ENCODE data around the gene HDAC7. TPM values are rescaled to one million over a fixed set of nuclear protein-coding genes. Genes with fewer than 3 reads are reported as not detected.

HDAC7 gene
- total and polyA plus RNA-seq, 2 of the 13 experiments (the other 11 are each of a cell fraction or from before 2014, with no cell fraction given): 4.6 to 10.8 TPM

DNA sequence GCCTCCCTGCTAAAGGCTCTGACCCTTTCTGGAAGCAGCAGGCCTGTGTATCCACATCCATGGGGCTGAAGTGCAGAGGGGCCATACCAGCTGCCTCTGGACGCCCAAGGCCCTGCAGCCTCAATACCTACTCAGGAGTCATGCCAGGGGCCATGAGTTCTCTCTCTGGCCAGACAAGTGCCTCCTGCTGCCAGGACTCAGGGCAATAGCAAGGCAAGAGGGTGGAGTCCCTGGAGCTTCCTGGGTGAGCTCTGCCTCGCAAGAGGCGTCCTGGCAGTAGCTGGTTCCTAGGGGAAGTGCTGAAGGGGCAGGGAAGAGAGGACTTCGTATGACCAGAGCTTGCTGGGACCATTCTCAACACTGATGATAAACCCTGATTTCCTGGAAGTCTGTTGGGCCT is 83.5 kb downstream of the HDAC7 start:
- Histone ChIP-seq H3K27ac (ENCODE audit: extremely low read length, insufficient read depth, low read length) (no peak overlapping the region), H3K9ac (ENCODE audit: insufficient read depth, low read depth, low read length) (no peak overlapping the region), H4K20me1 (ENCODE audit: insufficient read depth, low read length) (no peaks in the 10 kb centered on the region), H2AFZ (ENCODE audit: low read length) (no peak overlapping the region), H3K36me3 (replicated peaks in 1 of 2; ENCODE audit: control insufficient read depth in 1 of 2, insufficient read depth in 2 of 2, low read length in 2 of 2) (no peaks in the 10 kb centered on the region), H3K79me2 (ENCODE audit: insufficient read depth, low read length) (no peaks in the 10 kb centered on the region), H3K9me3 (ENCODE audit: low read length) (no peaks in the 10 kb centered on the region), H3K4me2 (ENCODE audit: low read depth, low read length) (no peak overlapping the region), H3K4me3 (replicated peaks in 1 of 3; ENCODE audit: insufficient read depth in 1 of 3, low read depth in 2 of 3, low read length in 3 of 3) (no peak overlapping the region), H3K27me3 (ENCODE audit: control insufficient read depth in 1 of 2, insufficient read depth in 2 of 2, low read length in 2 of 2) (peaks cover 12 to 35% of the 10 kb centered on the region in 2 experiments), H3K4me1 (ENCODE audit: insufficient read depth, low read length) (peaks cover 29% of the 10 kb centered on the region)
- POLR2A ChIA-PET: interaction anchor here (1.4 kb wide), 1 partner anchor 30 kb away, joined by 6 read pairs; the partner anchor contains the start of gene RPAP3
- DNase-seq (ENCODE audit: low spot score) (no peak), ATAC-seq (no peak), FAIRE-seq (no peak)
- in situ Hi-C loops (cut with HindIII; ENCODE audit: extremely low pct_ligation_motif_present, low pct_unique_long_range_greater_than_20kb) (no loop called here), intact Hi-C loops (cut with micrococcal nuclease; ENCODE audit: unreplicated experiment) (no loop called here)
- CTCF ChIA-PET (ENCODE audit: low intra/inter-chr PET ratio, low total read pairs): no interaction called here
- 42% methylated on average over 2 of the region's 4 CpGs for WGBS (ENCODE audit: low lambda C conversion rate)
- no TSS peak for BruUV-seq (replicated peaks)
- TF ChIP-seq, protein P1, sequence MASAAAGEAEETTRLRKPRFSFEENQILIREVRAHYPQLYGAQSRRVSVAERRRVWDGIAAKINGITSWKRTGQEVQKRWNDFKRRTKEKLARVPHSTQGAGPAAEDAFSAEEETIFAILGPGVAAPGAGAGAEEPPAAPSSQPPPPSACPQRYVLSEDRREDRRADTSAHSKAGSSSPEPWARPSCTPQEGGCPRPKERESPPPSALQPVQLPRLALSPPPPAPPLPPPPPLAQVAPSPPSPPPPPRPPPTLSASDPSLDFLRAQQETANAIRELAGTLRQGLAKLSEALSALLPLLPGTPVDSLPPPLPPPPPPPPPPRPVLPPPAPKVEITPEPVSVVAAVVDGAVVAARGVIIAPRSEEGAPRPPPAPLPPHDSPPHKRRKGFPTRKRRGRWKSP (CRISPR knock-in tag; IDR thresholded peaks at IDR 0.05): no peak
- TF ChIP-seq, protein P2, sequence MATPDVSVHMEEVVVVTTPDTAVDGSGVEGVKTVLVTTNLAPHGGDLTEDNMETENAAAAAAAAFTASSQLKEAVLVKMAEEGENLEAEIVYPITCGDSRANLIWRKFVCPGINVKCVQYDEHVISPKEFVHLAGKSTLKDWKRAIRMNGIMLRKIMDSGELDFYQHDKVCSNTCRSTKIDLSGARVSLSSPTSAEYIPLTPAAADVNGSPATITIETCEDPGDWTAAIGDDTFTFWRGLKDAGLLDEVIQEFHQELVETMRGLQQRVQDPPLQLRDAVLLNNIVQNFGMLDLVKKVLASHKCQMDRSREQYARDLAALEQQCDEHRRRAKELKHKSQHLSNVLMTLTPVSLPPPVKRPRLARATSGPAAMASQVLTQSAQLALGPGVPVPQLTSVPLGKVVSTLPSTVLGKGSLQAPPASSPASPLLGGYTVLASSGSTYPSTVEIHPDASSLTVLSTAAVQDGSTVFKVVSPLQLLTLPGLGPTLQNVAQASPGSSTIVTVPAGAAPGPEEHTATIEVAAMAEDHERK (CRISPR knock-in tag; IDR thresholded peaks at IDR 0.05; ENCODE audit: low read depth): no peak
- TF ChIP-seq, protein P3, sequence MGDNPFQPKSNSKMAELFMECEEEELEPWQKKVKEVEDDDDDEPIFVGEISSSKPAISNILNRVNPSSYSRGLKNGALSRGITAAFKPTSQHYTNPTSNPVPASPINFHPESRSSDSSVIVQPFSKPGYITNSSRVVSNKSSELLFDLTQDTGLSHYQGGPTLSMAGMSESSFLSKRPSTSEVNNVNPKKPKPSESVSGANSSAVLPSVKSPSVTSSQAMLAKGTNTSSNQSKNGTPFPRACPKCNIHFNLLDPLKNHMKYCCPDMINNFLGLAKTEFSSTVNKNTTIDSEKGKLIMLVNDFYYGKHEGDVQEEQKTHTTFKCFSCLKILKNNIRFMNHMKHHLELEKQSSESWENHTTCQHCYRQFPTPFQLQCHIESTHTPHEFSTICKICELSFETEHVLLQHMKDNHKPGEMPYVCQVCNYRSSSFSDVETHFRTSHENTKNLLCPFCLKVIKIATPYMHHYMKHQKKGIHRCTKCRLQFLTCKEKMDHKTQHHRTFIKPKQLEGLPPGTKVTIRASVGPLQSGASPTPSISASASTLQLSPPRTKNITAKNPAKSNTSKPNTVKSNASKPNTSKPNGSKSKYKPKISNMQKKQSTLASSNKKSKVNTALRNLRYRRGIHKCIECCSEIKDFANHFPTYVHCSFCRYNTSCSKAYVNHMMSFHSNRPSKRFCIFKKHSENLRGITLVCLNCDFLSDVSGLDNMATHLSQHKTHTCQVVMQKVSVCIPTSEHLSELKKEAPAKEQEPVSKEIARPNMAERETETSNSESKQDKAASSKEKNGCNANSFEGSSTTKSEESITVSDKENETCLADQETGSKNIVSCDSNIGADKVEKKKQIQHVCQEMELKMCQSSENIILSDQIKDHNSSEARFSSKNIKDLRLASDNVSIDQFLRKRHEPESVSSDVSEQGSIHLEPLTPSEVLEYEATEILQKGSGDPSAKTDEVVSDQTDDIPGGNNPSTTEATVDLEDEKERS (CRISPR knock-in tag; IDR thresholded peaks at IDR 0.05): no peak
- TF ChIP-seq ZSCAN31 (CRISPR knock-in tag; IDR thresholded peaks at IDR 0.05; ENCODE audit: low read depth) (no peak), JUN (CRISPR knock-in tag; IDR thresholded peaks at IDR 0.05) (no peak), KLF15 (CRISPR knock-in tag; IDR thresholded peaks at IDR 0.05; ENCODE audit: borderline replicate concordance) (no peak), HNRNPUL1 (IDR thresholded peaks at IDR 0.05; ENCODE audit: low read depth, low read length) (no peak), MTF2 (CRISPR knock-in tag; IDR thresholded peaks at IDR 0.05; ENCODE audit: borderline replicate concordance) (no peak), ZFYVE20 (CRISPR knock-in tag; IDR thresholded peaks at IDR 0.05; ENCODE audit: borderline replicate concordance, low read depth) (no peak), RAD21 (CRISPR knock-in tag; IDR thresholded peaks at IDR 0.05) (no peak), FOXO1 (CRISPR knock-in tag; IDR thresholded peaks at IDR 0.05) (no peak), CBX1 (IDR thresholded peaks at IDR 0.05; ENCODE audit: low read depth) (no peak), ZNF124 (CRISPR knock-in tag; IDR thresholded peaks at IDR 0.05) (no peak), JDP2 (CRISPR knock-in tag; IDR thresholded peaks at IDR 0.05; ENCODE audit: borderline replicate concordance) (no peak)
- TF ChIP-seq, protein P4, sequence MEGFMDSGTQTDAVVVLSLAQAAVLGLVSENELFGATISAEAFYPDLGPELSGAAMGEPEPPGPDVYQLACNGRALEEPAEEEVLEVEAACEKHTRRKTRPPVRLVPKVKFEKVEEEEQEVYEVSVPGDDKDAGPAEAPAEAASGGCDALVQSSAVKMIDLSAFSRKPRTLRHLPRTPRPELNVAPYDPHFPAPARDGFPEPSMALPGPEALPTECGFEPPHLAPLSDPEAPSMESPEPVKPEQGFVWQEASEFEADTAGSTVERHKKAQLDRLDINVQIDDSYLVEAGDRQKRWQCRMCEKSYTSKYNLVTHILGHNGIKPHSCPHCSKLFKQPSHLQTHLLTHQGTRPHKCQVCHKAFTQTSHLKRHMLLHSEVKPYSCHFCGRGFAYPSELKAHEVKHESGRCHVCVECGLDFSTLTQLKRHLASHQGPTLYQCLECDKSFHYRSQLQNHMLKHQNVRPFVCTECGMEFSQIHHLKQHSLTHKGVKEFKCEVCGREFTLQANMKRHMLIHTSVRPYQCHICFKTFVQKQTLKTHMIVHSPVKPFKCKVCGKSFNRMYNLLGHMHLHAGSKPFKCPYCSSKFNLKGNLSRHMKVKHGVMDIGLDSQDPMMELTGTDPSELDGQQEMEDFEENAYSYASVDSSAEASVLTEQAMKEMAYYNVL (CRISPR knock-in tag; IDR thresholded peaks at IDR 0.05; ENCODE audit: borderline replicate concordance): no peak
- TF ChIP-seq, protein P5, sequence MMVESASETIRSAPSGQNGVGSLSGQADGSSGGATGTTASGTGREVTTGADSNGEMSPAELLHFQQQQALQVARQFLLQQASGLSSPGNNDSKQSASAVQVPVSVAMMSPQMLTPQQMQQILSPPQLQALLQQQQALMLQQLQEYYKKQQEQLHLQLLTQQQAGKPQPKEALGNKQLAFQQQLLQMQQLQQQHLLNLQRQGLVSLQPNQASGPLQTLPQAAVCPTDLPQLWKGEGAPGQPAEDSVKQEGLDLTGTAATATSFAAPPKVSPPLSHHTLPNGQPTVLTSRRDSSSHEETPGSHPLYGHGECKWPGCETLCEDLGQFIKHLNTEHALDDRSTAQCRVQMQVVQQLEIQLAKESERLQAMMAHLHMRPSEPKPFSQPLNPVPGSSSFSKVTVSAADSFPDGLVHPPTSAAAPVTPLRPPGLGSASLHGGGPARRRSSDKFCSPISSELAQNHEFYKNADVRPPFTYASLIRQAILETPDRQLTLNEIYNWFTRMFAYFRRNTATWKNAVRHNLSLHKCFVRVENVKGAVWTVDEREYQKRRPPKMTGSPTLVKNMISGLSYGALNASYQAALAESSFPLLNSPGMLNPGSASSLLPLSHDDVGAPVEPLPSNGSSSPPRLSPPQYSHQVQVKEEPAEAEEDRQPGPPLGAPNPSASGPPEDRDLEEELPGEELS (CRISPR knock-in tag; IDR thresholded peaks at IDR 0.05): no peak

All from HepG2 (cell line).